A549 treated with GW870086 at 1 μM for 4 hours (cell line): ENCODE data around the gene FBXO33. TPM values are rescaled to one million over a fixed set of nuclear protein-coding genes. Genes with fewer than 3 reads are reported as not detected.

Experiments
- total RNA-seq: library from RNA; stranded (reverse); fragments of 200-300 nt; extraction: Qiagen RNA extraction; gene quantifications from 5 replicates; pipeline ENCODE4 v1.2.3, GENCODE V29; 2022; ENCODE audit warnings: low read depth

The FBXO33 gene, protein sequence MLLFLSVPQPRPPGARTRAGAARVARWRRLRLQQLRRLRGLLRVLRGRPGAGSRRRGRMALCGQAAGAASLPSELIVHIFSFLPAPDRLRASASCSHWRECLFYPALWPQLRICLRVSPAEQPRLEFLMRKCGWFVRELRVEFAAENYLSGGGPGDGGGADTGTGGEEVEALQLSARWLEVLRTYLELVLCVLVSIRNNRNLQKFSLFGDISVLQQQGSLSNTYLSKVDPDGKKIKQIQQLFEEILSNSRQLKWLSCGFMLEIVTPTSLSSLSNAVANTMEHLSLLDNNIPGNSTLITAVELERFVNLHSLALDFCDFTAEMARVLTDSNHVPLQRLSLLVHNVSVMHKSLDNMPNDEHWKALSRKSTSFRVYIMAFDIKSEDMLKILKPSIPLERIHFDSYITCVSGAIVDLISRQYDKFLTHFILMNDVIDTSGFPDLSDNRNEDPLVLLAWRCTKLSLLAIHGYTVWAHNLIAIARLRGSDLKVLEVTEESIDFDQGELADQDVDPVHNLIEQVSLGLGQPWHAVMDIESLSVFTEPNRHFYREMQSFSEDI
- total RNA-seq: 6.0 to 9.3 TPM (median 8.8 TPM) in 5 replicates

DNA sequence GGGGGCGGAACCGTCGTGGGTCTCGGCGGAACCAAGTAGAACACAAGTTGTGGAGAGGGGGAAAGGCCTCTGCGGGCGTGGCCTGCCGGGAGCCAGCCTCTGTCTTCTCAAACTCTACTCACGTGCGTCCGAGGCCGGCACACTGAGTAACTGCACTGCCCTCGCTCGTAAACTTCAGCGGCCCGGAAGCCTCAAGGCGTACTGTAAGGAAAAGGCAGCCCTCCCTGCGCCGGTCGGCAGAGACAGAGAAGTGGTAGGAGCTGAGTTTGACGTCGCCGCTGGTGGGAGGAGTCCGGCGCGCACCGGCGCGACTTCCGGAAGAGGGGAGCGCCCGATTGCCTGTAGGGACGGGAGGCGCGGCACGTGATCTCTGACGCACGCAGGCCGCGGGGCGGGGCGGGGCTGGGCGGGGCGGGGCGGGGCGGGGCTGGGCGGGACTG, at the start of gene FBXO33:
FBXO33 (minus strand) TSS at position 255 of the 440 bp plus-strand sequence. CDS start 271 bp downstream, outside the sequence.

Other genes starting within 250 kb of the FBXO33 start
- gene MIA2, start 198.5 kb downstream of the FBXO33 start, total RNA-seq: 20.3 to 21.2 TPM (median 20.9 TPM) in 5 replicates